ENCODE results near the gene KPNA1.

Gene KPNA1

GRCh38 chr3:122390665-122391064 is 124.1 kb downstream of the KPNA1 start:
- in situ Hi-C loops (cut with MboI; ENCODE audit: low sequenced_read_pairs): loop anchor here (25.0 kb wide), 1 partner anchor 297 kb away; the partner anchor contains the start of gene PARP14

DNA sequence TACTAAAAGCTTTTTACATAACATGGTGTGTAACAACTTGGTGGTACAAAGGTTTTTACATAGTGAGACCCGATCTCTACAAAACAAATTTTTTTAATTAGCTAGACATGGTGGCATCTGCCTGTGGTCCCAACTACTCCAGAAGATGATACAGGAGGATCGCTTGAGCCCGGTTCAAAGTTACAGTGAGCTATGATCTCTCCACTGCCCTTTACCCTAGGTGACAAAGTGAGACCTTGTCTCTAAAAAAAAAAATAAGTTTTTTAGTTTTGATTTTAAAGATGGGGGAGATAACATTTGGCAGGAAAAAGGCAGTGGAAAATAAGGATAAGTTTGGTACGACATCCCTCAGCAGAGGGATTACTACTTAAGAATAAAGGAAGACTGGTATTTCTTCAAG is 124.8 kb downstream of the KPNA1 start:
- in situ Hi-C loops (cut with MboI; ENCODE audit: low sequenced_read_pairs): loop anchor here (25.0 kb wide), 1 partner anchor 297 kb away; the partner anchor contains the start of gene PARP14

DNA sequence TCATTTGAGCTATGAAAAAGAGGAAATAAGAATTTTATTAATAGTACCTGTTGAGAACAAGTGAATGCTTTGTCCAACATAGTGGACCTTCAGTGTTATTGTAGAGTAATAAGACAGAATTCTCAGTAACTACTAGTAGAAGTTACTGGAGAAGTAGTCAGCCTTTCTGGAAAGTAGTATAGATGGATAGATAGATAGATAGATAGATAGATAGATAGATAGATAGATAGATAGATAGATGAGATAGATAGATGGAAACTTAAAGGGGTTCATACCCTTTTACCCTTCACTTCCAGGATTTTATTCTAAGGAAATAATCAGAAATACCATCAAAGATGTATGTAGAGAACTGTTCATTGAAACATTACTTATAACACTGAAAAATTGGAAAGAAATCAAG is 125.5 kb downstream of the KPNA1 start:
- in situ Hi-C loops (cut with MboI; ENCODE audit: low sequenced_read_pairs): loop anchor here (25.0 kb wide), 1 partner anchor 298 kb away; the partner anchor contains the start of gene PARP14

GRCh38 chr3:122387709-122388108 is 127.0 kb downstream of the KPNA1 start:
- in situ Hi-C loops (cut with MboI; ENCODE audit: low sequenced_read_pairs): loop anchor here (25.0 kb wide), 1 partner anchor 300 kb away; the partner anchor contains the start of gene PARP14

- in situ Hi-C loops (cut with MboI; ENCODE audit: low sequenced_read_pairs): loop anchor here (25.0 kb wide), 1 partner anchor 303 kb away; the partner anchor contains the start of gene PARP14
Observed at GRCh38 chr3:122383771-122384697, 130.7 kb downstream of the KPNA1 start, which contains the start of gene FAM162A. FAM162A (plus strand) TSS chr3:122384182; CDS start chr3:122384266, 84 bp downstream.

- in situ Hi-C loops (cut with MboI; ENCODE audit: low sequenced_read_pairs): loop anchor here (25.0 kb wide), 1 partner anchor 304 kb away; the partner anchor contains the start of gene PARP14
Observed at GRCh38 chr3:122382888-122383666, 131.7 kb downstream of the KPNA1 start, which contains the start of gene MIX23. MIX23 (minus strand) TSS chr3:122383231; CDS start chr3:122383224, 7 bp downstream.

- in situ Hi-C loops (cut with MboI; ENCODE audit: low sequenced_read_pairs): loop anchor here (25.0 kb wide), 1 partner anchor 309 kb away; the partner anchor contains the start of gene PARP14
Observed at GRCh38 chr3:122377975-122378374, 136.8 kb downstream of the KPNA1 start.

DNA sequence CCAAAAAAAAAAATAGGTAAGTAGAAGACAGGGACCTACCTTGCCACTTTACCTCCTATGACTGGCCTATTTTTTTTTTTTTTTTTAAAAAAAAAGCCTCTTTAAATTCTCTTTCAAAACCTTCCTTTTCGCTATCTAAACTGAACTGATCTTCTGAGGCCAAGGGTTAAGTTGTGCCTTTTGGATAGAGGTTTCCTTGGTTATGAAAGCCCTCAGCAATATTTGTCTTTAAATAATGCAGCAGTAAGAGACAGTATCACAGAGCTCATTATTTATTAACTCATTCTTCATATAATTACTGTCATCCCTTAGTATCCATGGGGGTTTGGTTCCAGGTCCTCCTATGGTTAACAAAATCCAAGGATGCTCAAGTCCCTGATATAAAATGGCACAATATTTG is 140.7 kb downstream of the KPNA1 start:
- in situ Hi-C loops (cut with MboI; ENCODE audit: low sequenced_read_pairs): no loop called here

Measured in HL-60/S4 (cell line).